ENCODE measurements around the gene STX16. TPM values are rescaled to one million over a fixed set of nuclear protein-coding genes. Genes with fewer than 3 reads are reported as not detected.

Gene STX16
- total RNA-seq, 4 donors from 2014 or later = 52.3 to 146 (median 77.0) TPM

- DNase-seq = peak; percentile 4
- Histone ChIP-seq H3K4me3 (no peak overlapping the region), H3K36me3 (peaks cover 0 to 22% (median 4%) of the 10 kb centered on the region in 4 donors), H3K27ac (no peak overlapping the region), H3K9me3 (no peaks in the 10 kb centered on the region), H3K4me1 (no peaks in the 10 kb centered on the region), H3K27me3 (no peaks in the 10 kb centered on the region)
- TF ChIP-seq POLR2AphosphoS5 (IDR thresholded peaks at IDR 0.05) = no peak
- no peak for TF ChIP-seq POLR2A (IDR thresholded peaks at IDR 0.05)
- no peak for TF ChIP-seq EP300 (IDR thresholded peaks at IDR 0.05; ENCODE audit: low read depth)
- TF ChIP-seq CTCF (IDR thresholded peaks at IDR 0.05) = no peak
- intact Hi-C loops (cut with DNase I; ENCODE audit: low total_unique reads) = no loop called here
- 76 to 81% methylated on average over 5 to 11 of the region's 11 CpGs for WGBS, 2 donors (ENCODE audit: low coverage in 1 of 2)
- in situ Hi-C loops (cut with MboI; ENCODE audit: low pct_ligation_motif_present in 1 of 4, low pct_unique_long_range_greater_than_20kb in 1 of 4, low sequenced_read_pairs in 3 of 4) = no loop called here
These were observed 49.2 kb downstream of the STX16 start for GRCh38 chr20:58700121-58700821.

GRCh38 chr20:58700823-58701222 is 49.7 kb downstream of the STX16 start:
- H3K27me3 ChIP-seq = no peaks in the 10 kb centered on the region
- DNase-seq = peak; percentile 5
- peaks cover 0 to 22% (median 4%) of the 10 kb centered on the region in 4 donors for H3K36me3 ChIP-seq
- WGBS, 2 donors (ENCODE audit: low coverage in 1 of 2) = 92% methylated on average over 10 of the region's 11 CpGs; no CpG with 5 or more reads in 1 of the 2 donors
- no peak overlapping the region for H3K27ac ChIP-seq
- no peaks in the 10 kb centered on the region for H3K9me3 ChIP-seq
- H3K4me3 ChIP-seq = no peak overlapping the region
- H3K4me1 ChIP-seq = no peaks in the 10 kb centered on the region
- in situ Hi-C loops (cut with MboI; ENCODE audit: low pct_ligation_motif_present in 1 of 4, low pct_unique_long_range_greater_than_20kb in 1 of 4, low sequenced_read_pairs in 3 of 4) (no loop called here), intact Hi-C loops (cut with DNase I; ENCODE audit: low total_unique reads) (no loop called here)
- TF ChIP-seq CTCF (IDR thresholded peaks at IDR 0.05) (no peak), POLR2A (IDR thresholded peaks at IDR 0.05) (no peak), POLR2AphosphoS5 (IDR thresholded peaks at IDR 0.05) (no peak), EP300 (IDR thresholded peaks at IDR 0.05; ENCODE audit: low read depth) (no peak)

- Histone ChIP-seq H3K36me3 (peaks cover 0 to 22% (median 4%) of the 10 kb centered on the region in 4 donors), H3K4me1 (no peaks in the 10 kb centered on the region), H3K27me3 (no peaks in the 10 kb centered on the region), H3K4me3 (no peak overlapping the region), H3K9me3 (no peaks in the 10 kb centered on the region), H3K27ac (no peak overlapping the region)
- TF ChIP-seq POLR2A (IDR thresholded peaks at IDR 0.05) (no peak), CTCF (IDR thresholded peaks at IDR 0.05) (no peak), POLR2AphosphoS5 (IDR thresholded peaks at IDR 0.05) (no peak), EP300 (IDR thresholded peaks at IDR 0.05; ENCODE audit: low read depth) (no peak)
- DNase-seq = peak; percentile 4
- WGBS, 2 donors (ENCODE audit: low coverage in 1 of 2) = 94 to 96% methylated on average over 7 to 28 of the region's 29 CpGs
- in situ Hi-C loops (cut with MboI; ENCODE audit: low pct_ligation_motif_present in 1 of 4, low pct_unique_long_range_greater_than_20kb in 1 of 4, low sequenced_read_pairs in 3 of 4) (no loop called here), intact Hi-C loops (cut with DNase I; ENCODE audit: low total_unique reads) (no loop called here)
These were observed 50.5 kb downstream of the STX16 start for GRCh38 chr20:58701431-58702160.

- no peaks in the 10 kb centered on the region for H3K27me3 ChIP-seq
- no peaks in the 10 kb centered on the region for H3K4me1 ChIP-seq
- TF ChIP-seq EP300 (IDR thresholded peaks at IDR 0.05; ENCODE audit: low read depth) (no peak), CTCF (IDR thresholded peaks at IDR 0.05) (no peak), POLR2AphosphoS5 (IDR thresholded peaks at IDR 0.05) (no peak)
- no peak overlapping the region for H3K27ac ChIP-seq
- peak; percentile 2 for DNase-seq
- H3K9me3 ChIP-seq = no peaks in the 10 kb centered on the region
- in situ Hi-C loops (cut with MboI; ENCODE audit: low pct_ligation_motif_present in 1 of 4, low pct_unique_long_range_greater_than_20kb in 1 of 4, low sequenced_read_pairs in 3 of 4) = no loop called here
- WGBS, 2 donors (ENCODE audit: low coverage in 1 of 2) = 93% methylated on average over 9 of the region's 9 CpGs; no CpG with 5 or more reads in 1 of the 2 donors
- intact Hi-C loops (cut with DNase I; ENCODE audit: low total_unique reads) = no loop called here
- no peak overlapping the region for H3K4me3 ChIP-seq
- peaks cover 0 to 17% (median 4%) of the 10 kb centered on the region in 4 donors for H3K36me3 ChIP-seq
These were observed 51.1 kb downstream of the STX16 start for GRCh38 chr20:58702161-58702510.
